NCI-H1048 (cell line): Measurements from ENCODE around the gene HLA-DQB1.

ENCODE experiments used
- DNase-seq: peaks from one replicate; lab custom pipeline; 2025; lab: John Stamatoyannopoulos, UW

The HLA-DQB1 gene

GRCh38 chr6:32625137-32625536 lies 41.3 kb downstream of the HLA-DQB1 start:
- no peak for DNase-seq

GRCh38 chr6:32624565-32624964 lies 41.9 kb downstream of the HLA-DQB1 start:
- no peak for DNase-seq

GRCh38 chr6:32623693-32624092 lies 42.8 kb downstream of the HLA-DQB1 start:
- DNase-seq, result no peak

GRCh38 chr6:32622545-32623401 lies 43.7 kb downstream of the HLA-DQB1 start:
- no peak for DNase-seq

GRCh38 chr6:32621372-32621771 lies 45.1 kb downstream of the HLA-DQB1 start:
- no peak for DNase-seq

GRCh38 chr6:32617751-32618150 lies 48.7 kb downstream of the HLA-DQB1 start:
- DNase-seq, result no peak

GRCh38 chr6:32615885-32616532 lies 50.4 kb downstream of the HLA-DQB1 start:
- DNase-seq, result no peak

GRCh38 chr6:32614366-32615081 lies 51.9 kb downstream of the HLA-DQB1 start:
- DNase-seq, result no peak

GRCh38 chr6:32613475-32613874 lies 53.0 kb downstream of the HLA-DQB1 start:
- no peak for DNase-seq

GRCh38 chr6:32610682-32611296 lies 55.7 kb downstream of the HLA-DQB1 start:
- no peak for DNase-seq

GRCh38 chr6:32609731-32610640 lies 56.5 kb downstream of the HLA-DQB1 start:
- DNase-seq, result peak; percentile 2
